OCI-LY3 (cell line): Measurements from ENCODE around the gene RPS4Y2.

Source experiments
- H2AFZ ChIP-seq: fragments of 200-600, 300-600 bp; shearing (Covaris generic); 2 replicates; pipeline ENCODE4 v1.6.0; 2014; ENCODE audit warnings: antibody characterized with exemption, low read depth, low read length
- H3K27ac ChIP-seq: fragments of 200-600, 300-600 bp; sonication (generic); 2 replicates; pipeline ENCODE4 v1.5.1; 2014; ENCODE audit warnings: mild to moderate bottlenecking, low read length, moderate library complexity, mixed read lengths
- H3K27me3 ChIP-seq: fragments of 200-600, 300-600 bp; sonication (generic); 2 replicates; pipeline ENCODE4 v1.6.1; 2014; ENCODE audit warnings: low read depth, low read length, mixed read lengths
- H3K36me3 ChIP-seq: fragments of 200-600, 300-600 bp; sonication (generic); replicated peaks from 2 replicates; pipeline ENCODE3; 2014; ENCODE audit warnings: low read depth, low read length, mixed read lengths
- H3K4me1 ChIP-seq: fragments of 300-600, 200-600 bp; sonication (generic); 2 replicates; pipeline ENCODE4 v1.6.1; 2014; ENCODE audit warnings: low read length, mixed read lengths
- H3K4me2 ChIP-seq: fragments of 200-600, 300-600 bp; sonication (generic); 2 replicates; pipeline ENCODE4 v1.6.1; 2014; ENCODE audit warnings: low read length, mixed read lengths
- H3K4me3 ChIP-seq: fragments of 300-600, 200-600 bp; sonication (generic); 2 replicates; pipeline ENCODE4 v1.5.1; 2014; ENCODE audit warnings: antibody characterized with exemption, mild to moderate bottlenecking, low read length, moderate library complexity
- H3K79me2 ChIP-seq: fragments of 300-600, 200-600 bp; shearing (Covaris generic); 2 replicates; pipeline ENCODE4 v1.6.1; 2014; ENCODE audit warnings: mild to moderate bottlenecking, low read length, mixed read lengths
- H3K9ac ChIP-seq: fragments of 300-600, 200-600 bp; shearing (Covaris generic); 2 replicates; pipeline ENCODE4 v1.6.0; 2014; ENCODE audit warnings: mild to moderate bottlenecking, low read length, moderate library complexity
- H3K9me3 ChIP-seq: fragments of 200-600, 300-600 bp; shearing (Covaris generic); 2 replicates; pipeline ENCODE4 v1.6.1; 2014; ENCODE audit warnings: low read length, mixed read lengths; ENCODE audit not compliant: insufficient read depth
- H4K20me1 ChIP-seq: fragments of 200-600, 300-600 bp; sonication (generic); 2 replicates; pipeline ENCODE4 v1.6.1; 2016; ENCODE audit warnings: low read length, mixed read lengths; ENCODE audit not compliant: insufficient read depth
- CTCF ChIP-seq: fragments of 200-600, 300-600 bp; sonication (generic); IDR thresholded peaks from 2 replicates; pipeline ENCODE4 v1.5.1; 2014; ENCODE audit warnings: antibody characterized with exemption, low read length, low read depth
- EZH2phosphoT487 ChIP-seq: fragments of 200-600 bp; shearing (Covaris generic); IDR thresholded peaks from 2 replicates; pipeline ENCODE4 v1.6.1; 2018; ENCODE audit warnings: antibody characterized with exemption, mixed run types, low read depth

Gene RPS4Y2

GRCh38 chrY:20813459-20813858, 57.6 kb downstream of the RPS4Y2 start:
- peaks cover 11% of the 10 kb centered on the region for H3K4me1 ChIP-seq
- H3K4me3 ChIP-seq: no peak overlapping the region
- no peak overlapping the region for H3K9ac ChIP-seq
- no peak overlapping the region for H3K4me2 ChIP-seq
- H3K27ac ChIP-seq: no peak overlapping the region
- H3K36me3 ChIP-seq: no peaks in the 10 kb centered on the region
- TF ChIP-seq CTCF (no peak), EZH2phosphoT487 (no peak)
- H2AFZ ChIP-seq: peak overlapping the region; percentile 72; the same call in 1 of the 2 replicates
- H3K79me2 ChIP-seq: no peaks in the 10 kb centered on the region
- H4K20me1 ChIP-seq: no peaks in the 10 kb centered on the region
- H3K27me3 ChIP-seq: no peaks in the 10 kb centered on the region
- H3K9me3 ChIP-seq: no peaks in the 10 kb centered on the region

- Histone ChIP-seq H3K79me2 (no peaks in the 10 kb centered on the region), H2AFZ (no peak overlapping the region), H3K9me3 (no peaks in the 10 kb centered on the region), H3K27me3 (no peaks in the 10 kb centered on the region), H3K9ac (no peak overlapping the region), H4K20me1 (no peaks in the 10 kb centered on the region), H3K4me1 (peaks cover 11% of the 10 kb centered on the region), H3K36me3 (no peaks in the 10 kb centered on the region), H3K27ac (no peak overlapping the region), H3K4me3 (no peak overlapping the region), H3K4me2 (no peak overlapping the region)
- TF ChIP-seq EZH2phosphoT487 (no peak), CTCF (no peak)
Measured at GRCh38 chrY:20814794-20815193, 58.9 kb downstream of the RPS4Y2 start.

- Histone ChIP-seq H3K27me3 (no peaks in the 10 kb centered on the region), H4K20me1 (no peaks in the 10 kb centered on the region)
- no peak for TF ChIP-seq CTCF
- TF ChIP-seq EZH2phosphoT487: no peak
Measured at GRCh38 chrY:20817067-20817466, 61.2 kb downstream of the RPS4Y2 start.

More at GRCh38 chrY:20817067-20817466, 61.2 kb downstream of the RPS4Y2 start:
- H3K36me3 ChIP-seq: no peaks in the 10 kb centered on the region
- no peaks in the 10 kb centered on the region for H3K9me3 ChIP-seq
- no peak overlapping the region for H2AFZ ChIP-seq
- no peaks in the 10 kb centered on the region for H3K79me2 ChIP-seq
- no peak overlapping the region for H3K27ac ChIP-seq
- H3K4me1 ChIP-seq: peaks cover 11% of the 10 kb centered on the region
- no peak overlapping the region for H3K9ac ChIP-seq
- no peak overlapping the region for H3K4me3 ChIP-seq
- H3K4me2 ChIP-seq: no peak overlapping the region
